Right ventricle myocardium inferior (tissue), 1 donor: ENCODE measurements around the gene LHFPL4. TPM values are rescaled to one million over a fixed set of nuclear protein-coding genes. Genes with fewer than 3 reads are reported as not detected.
A peak's percentile ranks its signal among the peaks of the same experiment; 100 is the strongest.

Source experiments
- ATAC-seq: fragments of 200-7000 bp; cut with Tn5 transposase; one replicate; pipeline ENCODE4 v1.9.1; 2020; ENCODE audit warnings: mild to moderate bottlenecking, moderate library complexity
- DNase-seq: peaks from one replicate; pipeline ENCODE4 v3.0.0; 2021; ENCODE audit errors: missing footprints
- intact Hi-C: fragments of 100-400 bp; cut with DNase I; formaldehyde crosslinking; loops from one replicate; pipeline ENCODE4 v1.11.0; 2022
- total RNA-seq: library from RNA; stranded (reverse); fragmentation: NEBNext Ultra II Directional; extraction: Animal tissue kit (Norgen Biotek cat#: 25700); gene quantifications from one replicate; pipeline ENCODE4 v1.2.1, GENCODE V29; 2021
- donor health status: DM: no; HTN: yes; CAD: no; lungs with severe emphysema.

Gene LHFPL4
- total RNA-seq, 1 donor from 2014 or later, result not detected

DNA sequence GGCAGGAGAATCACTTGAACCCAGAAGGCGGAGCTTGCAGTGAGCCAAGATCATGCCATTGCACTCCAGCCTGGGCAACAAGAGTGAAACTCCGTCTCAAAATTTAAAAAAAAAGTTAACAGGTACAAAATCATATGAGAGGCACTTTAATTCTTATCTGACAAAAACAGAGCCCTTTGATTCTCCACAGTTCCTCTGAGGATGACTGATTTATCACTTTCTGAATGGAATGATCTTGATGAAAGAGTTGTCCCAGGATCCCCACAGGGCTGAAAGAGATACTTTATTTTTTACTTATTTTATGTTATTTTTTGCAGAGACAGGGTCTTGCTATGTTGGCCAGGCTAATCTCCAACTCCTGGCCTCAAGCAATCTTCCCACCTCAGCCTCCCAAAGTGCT, 4.0 kb downstream of the LHFPL4 start:
- intact Hi-C loops, result no loop called here
- ATAC-seq (no peak), DNase-seq (no peak)

DNA sequence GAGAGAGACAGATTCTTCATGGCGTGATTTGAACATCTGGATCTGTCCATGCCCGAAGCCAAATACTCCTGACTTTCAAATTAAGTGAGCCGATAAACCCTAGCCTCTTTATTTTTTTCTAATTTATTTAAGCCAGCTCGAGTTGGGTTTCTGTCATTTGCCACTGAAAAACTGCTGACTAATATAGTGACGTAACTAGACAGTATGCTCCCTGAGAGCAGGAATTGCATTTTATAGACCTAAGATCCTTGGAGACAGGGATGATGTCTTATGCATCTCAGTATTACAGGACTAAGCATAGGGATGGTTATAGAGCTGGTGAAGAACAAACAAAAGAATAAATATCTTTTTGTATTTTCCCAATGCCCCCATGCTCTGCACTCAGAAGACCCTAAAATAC, 4.6 kb downstream of the LHFPL4 start:
- DNase-seq (no peak), ATAC-seq (no peak)
- intact Hi-C loops, result no loop called here

DNA sequence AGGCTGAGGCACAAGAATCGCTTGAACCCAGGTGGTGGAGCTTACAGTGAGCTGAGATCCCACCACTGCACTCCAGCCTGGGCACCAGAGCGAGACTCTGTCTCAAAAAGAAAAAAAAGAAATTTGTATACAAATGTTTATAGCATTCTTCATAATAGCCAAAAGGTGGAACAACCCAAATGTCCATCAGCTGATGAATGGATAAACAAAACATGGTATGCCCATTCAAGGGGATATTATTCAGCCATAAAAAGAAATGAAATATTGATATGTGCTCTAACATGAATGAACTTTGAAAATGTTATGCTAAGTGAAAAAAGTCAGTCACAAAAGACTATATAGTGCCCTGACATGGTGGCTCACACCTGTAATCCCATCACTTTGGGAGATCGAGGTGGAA, 11.4 kb downstream of the LHFPL4 start:
- intact Hi-C loops, result no loop called here
- DNase-seq, result no peak
- ATAC-seq, result no peak

DNA sequence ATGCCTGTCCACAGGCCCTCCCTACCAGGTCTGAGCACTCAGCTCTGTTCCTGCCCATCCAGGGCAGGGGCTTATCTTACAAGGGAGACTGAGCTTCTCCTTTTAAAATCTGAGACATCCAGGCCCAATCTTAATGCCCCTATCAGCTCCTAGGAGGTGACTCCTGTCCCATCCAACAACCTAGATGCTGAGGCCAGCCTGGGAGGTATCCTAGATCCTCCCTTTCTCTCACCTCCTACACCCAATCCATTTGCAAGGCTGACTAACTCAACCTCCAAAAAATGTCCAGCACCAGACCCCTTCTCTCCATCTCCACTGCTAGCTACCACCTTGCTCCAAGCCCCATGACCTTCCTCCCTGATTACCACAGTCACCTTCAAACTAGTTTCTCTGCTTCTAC, 17.4 kb downstream of the LHFPL4 start:
- intact Hi-C loops, result no loop called here
- ATAC-seq (no peak), DNase-seq (no peak)

DNA sequence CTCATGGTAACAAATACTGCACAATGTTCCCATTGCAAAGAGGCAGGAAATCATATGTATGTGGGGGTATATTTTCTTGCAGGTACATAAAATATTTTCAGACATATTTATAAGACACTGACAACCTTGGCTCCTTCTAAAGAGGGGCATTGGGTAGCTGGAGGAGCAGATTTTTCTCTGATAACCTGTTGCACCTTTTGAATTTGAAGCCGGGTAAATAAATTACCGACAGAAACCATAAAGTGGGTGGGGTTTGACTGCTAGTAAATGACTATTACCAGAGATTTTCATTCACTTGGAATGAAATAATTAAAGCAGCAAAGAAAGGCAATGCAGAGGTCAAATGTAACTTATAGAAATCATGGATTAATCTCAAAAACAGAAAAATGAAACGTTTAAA, 19.2 kb downstream of the LHFPL4 start:
- intact Hi-C loops, result no loop called here
- ATAC-seq (no peak), DNase-seq (no peak)

GRCh38 chr3:9525078-9525477, 28.5 kb downstream of the LHFPL4 start:
- no peak for DNase-seq
- no peak for ATAC-seq
- intact Hi-C loops, result no loop called here

GRCh38 chr3:9514956-9515355, 38.7 kb downstream of the LHFPL4 start:
- no peak for ATAC-seq
- DNase-seq, result no peak
- intact Hi-C loops, result no loop called here

GRCh38 chr3:9514306-9514705, 39.3 kb downstream of the LHFPL4 start:
- intact Hi-C loops, result no loop called here
- DNase-seq, result no peak
- ATAC-seq, result no peak

- ATAC-seq, result no peak
- intact Hi-C loops, result no loop called here
- DNase-seq, result no peak
Measured at GRCh38 chr3:9512456-9513045, 41.1 kb downstream of the LHFPL4 start.

DNA sequence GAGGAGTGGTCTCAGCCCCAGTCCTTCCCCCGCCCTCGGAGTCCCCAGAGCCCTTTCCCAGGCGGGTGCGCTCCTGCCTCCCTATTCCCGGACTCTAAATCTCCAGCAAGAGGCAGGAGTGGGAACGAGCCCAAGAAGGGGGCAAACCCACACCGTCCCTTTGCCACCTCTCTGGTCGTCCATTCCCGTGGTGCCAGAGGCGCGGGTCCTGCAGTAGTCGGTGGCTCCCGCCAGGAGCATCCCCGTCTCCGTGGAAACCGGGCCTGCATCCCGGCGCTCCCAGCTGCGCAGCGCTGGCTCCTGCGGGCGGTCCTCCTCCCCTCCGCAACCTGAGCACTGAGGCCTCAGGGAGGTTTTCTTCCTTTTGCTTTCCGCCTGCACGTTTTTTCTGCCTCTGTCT, 44.8 kb downstream of the LHFPL4 start:
- intact Hi-C loops, result loop anchor here (10.0 kb wide), 1 partner anchor 406 kb away; the partner anchor contains the start of gene IL17RC
- no peak for DNase-seq
- no peak for ATAC-seq

- intact Hi-C loops, result loop anchor here (10.0 kb wide), 1 partner anchor 407 kb away; the partner anchor contains the start of gene IL17RC
- DNase-seq (no peak), ATAC-seq (no peak)
Measured at GRCh38 chr3:9507586-9508578, 45.7 kb downstream of the LHFPL4 start.

GRCh38 chr3:9503283-9503682, 50.3 kb downstream of the LHFPL4 start:
- intact Hi-C loops, result loop anchor here (5.0 to 10.0 kb wide), 2 partner anchors 229 to 412 kb away; partner anchors contain the start of genes BRPF1 and IL17RC
- peak; percentile 80 for DNase-seq
- ATAC-seq, result no peak

GRCh38 chr3:9501226-9501625, 52.4 kb downstream of the LHFPL4 start:
- DNase-seq (no peak), ATAC-seq (no peak)
- intact Hi-C loops, result loop anchor here (5.0 to 10.0 kb wide), 2 partner anchors 231 to 414 kb away; partner anchors contain the start of genes BRPF1 and IL17RC

DNA sequence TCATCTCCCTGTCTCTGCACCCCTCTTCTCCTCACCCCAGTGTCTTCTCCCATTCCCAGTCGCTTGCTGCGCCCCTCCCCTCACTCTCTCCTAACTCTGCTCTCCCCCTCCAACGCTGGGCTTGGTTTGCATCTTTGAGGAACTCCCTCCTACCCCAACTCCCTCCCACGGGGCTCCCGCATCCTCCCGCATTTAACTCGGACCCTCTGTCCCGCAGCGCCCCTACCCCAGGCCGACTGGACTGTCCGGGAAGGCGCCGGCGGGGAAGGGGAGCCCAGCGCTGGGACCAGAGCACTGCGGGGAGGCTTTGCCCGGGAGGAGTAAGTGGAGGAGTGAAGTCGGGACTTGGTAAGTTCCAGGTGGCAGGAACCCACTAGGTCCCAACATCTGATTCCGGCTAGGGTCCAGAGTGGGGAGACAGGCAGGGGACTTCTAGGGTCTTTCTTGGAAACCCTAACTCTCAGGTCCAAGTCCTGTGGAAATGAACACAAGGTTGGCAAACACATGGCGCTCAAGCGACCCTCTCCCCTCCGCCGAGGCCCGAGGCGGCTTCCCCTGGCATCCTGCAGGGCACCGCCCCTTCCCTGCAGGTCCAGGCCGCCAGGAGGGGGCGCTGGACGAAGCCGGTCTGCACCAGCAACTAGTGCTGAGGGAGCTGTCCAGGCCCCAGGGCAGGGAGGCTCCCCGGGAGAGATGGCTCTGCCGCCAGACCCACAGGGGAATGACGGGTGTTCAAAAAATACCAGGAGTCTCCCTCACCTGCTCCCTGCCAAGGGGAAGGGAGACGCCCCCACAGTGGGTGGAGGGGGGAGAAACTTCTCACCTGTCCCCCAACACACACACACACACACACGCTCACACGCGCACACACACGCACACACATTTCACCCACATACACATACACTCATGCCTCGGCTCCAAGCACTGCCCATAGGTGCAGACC, 53.2 kb downstream of the LHFPL4 start:
- DNase-seq (peak; percentile 72), ATAC-seq (peak; percentile 60)
- intact Hi-C loops, result loop anchor here (5.0 to 10.0 kb wide), 2 partner anchors 232 to 414 kb away; partner anchors contain the start of genes BRPF1 and IL17RC

DNA sequence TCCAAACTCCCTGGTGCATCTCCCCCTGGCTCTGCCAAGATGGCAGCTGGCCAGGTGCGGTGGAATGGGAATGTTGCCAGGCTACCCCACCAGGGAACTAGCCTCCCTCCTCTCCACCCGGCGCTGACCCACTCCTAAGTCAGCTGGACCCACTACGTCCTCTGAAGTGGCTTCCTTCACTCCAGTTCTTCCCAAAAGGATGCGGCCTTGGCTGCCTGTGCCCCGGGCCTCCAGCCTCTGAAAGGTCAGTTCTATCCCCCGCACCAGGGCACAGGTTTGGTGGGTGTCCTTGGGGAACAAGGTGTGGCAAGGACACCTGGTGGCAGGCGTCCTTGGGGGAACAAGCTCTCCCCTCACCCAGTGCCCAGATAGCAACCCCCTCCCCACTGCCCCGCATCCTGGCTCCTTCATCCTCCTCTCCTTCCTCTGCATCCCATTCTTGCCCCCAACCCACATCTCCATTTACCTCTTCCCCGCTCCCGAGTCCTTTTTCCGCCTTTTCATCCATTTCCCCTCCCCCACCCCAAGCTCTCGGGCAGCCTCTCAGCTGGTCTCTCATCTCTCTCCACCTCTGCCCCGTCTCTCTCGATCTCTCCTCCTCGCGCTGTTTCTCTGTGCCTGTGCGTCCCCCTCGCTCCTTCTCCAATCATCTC, 54.0 kb downstream of the LHFPL4 start:
- ATAC-seq (no peak), DNase-seq (no peak)
- intact Hi-C loops, result loop anchor here (5.0 to 10.0 kb wide), 2 partner anchors 233 to 415 kb away; partner anchors contain the start of genes BRPF1 and IL17RC

- ATAC-seq (no peak), DNase-seq (no peak)
- intact Hi-C loops, result no loop called here
Measured at GRCh38 chr3:9498781-9499180, 54.8 kb downstream of the LHFPL4 start.

DNA sequence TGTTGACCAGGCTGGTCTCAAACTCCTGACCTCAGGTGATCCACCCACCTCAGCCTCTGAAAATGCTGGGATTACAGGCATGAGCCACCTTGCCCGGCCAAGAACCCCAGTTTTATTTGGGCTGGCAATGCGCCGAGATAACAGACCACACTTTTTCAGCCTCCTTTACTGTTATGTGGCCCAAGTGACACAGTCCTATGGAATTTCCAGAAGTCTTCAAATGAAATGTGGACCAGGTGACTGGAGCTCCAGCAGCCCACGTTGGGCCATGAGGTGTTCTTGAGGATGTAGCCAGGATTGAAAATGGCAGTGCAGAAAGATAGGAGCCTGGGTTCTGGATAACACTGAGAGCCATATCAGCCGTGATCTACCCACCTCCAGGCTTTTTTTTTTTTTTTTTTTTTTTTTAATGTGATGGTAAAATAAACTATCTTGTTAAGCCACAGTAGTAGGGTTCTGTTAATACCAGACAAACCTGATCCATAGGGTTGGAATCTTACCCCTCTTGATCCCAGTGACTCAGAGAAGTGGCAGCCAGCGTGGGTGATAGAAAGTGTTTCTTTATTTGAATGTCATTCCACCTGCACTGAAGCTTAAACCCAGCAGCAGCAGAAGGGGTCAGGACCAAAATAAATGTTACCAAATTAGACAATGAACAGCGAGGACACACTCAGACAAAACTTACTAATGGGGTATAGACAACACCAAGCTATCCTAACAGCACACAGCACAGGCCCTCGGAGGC, 55.6 kb downstream of the LHFPL4 start:
- intact Hi-C loops, result no loop called here
- DNase-seq, result no peak

More for the DNA sequence above, 55.6 kb downstream of the LHFPL4 start:
- no peak for ATAC-seq
